ENCODE results near the gene ACADM.
A peak's percentile ranks its signal among the peaks of the same experiment; 100 is the strongest.
"Not testable (repeated sequence)": the region's sequence is repeated elsewhere in the genome, so short reads cannot be mapped to it uniquely, and the experiment has no call there.

ACADM gene

DNA sequence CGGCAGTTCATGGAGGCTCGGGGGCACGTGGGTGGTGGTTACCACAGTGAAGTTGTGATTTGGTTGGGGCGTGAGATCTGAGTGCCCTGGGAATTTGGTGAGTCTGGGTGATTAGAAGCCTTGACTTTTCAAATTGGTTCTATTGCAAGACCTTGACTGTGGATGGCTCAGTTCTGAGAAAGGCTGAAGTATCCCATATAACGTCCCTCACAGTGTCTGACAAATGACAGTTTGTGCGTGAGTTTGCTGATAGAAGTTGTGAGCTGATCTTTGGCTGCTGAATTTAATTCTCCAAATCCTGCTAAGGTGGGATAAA lies 72.7 kb downstream of the ACADM start:
- in situ Hi-C loops (cut with HindIII; ENCODE audit: low pct_ligation_motif_present, low sequenced_read_pairs) = no loop called here
- TF ChIP-seq, protein P1, sequence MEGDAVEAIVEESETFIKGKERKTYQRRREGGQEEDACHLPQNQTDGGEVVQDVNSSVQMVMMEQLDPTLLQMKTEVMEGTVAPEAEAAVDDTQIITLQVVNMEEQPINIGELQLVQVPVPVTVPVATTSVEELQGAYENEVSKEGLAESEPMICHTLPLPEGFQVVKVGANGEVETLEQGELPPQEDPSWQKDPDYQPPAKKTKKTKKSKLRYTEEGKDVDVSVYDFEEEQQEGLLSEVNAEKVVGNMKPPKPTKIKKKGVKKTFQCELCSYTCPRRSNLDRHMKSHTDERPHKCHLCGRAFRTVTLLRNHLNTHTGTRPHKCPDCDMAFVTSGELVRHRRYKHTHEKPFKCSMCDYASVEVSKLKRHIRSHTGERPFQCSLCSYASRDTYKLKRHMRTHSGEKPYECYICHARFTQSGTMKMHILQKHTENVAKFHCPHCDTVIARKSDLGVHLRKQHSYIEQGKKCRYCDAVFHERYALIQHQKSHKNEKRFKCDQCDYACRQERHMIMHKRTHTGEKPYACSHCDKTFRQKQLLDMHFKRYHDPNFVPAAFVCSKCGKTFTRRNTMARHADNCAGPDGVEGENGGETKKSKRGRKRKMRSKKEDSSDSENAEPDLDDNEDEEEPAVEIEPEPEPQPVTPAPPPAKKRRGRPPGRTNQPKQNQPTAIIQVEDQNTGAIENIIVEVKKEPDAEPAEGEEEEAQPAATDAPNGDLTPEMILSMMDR (IDR thresholded peaks at IDR 0.05; ENCODE audit: low read depth, low read length, missing control alignments) = no peak
- Histone ChIP-seq H3K27me3 (replicated peaks) (no peaks in the 10 kb centered on the region), H3K27ac (no peak overlapping the region), H3K4me3 (ENCODE audit: low read depth, low read length) (no peak overlapping the region), H3K36me3 (replicated peaks) (peaks cover 39% of the 10 kb centered on the region)
- no peak for DNase-seq

DNA sequence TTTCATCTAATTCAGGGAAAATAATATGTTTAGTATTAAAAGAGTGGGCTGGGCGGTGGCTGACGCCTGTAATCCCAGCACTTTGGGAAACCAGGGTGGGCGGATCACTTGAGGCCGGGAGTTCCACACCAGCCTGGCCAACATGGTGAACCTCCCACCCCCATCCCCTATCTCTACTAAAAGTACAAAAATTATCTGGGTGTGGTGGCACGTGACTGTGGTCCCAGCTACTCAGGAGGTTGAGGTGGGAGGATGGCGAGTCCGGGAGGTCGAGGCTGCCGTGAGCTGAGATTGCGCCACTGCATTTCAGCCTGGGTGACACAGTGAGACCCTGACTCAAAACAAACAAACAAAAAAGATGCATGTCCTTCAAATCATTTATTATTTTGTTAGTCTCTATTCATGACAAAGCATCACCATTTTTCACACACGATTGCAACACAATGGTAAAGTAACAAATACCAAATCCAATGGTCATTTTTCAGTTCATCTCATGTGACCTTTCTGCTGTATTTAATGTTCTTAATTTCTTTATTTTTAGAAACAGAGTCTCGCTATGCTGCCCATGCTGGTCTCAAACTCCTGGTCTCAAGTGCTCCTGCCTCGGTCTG lies 73.2 kb downstream of the ACADM start:
- peaks cover 34% of the 10 kb centered on the region for H3K36me3 ChIP-seq (replicated peaks)
- in situ Hi-C loops (cut with HindIII; ENCODE audit: low pct_ligation_motif_present, low sequenced_read_pairs) = no loop called here
- TF ChIP-seq, protein P1 (IDR thresholded peaks at IDR 0.05; ENCODE audit: low read depth, low read length, missing control alignments) = no peak

DNA sequence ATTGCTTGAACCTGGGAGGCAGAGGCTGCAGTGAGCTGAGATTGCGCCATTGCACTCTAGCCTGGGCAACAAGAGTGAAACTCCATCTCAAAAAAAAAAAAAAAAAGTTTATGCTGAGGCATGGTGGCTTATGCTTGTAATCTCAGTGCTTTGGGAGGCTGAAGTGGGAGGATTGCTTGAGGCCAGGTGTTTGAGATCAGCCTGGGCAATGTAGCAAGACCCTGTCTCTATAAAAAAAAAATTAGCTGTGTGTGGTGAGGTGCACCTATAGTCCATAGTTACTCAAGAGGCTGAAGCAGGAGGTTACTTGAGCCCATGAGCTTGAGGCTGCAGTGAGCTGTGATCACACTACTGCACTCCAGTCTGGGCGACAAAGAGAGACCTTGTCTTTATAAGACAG lies 77.0 kb downstream of the ACADM start:
- H3K27ac ChIP-seq; in situ Hi-C loops (cut with HindIII; ENCODE audit: low pct_ligation_motif_present, low sequenced_read_pairs); H3K36me3 ChIP-seq (replicated peaks); H3K4me3 ChIP-seq (ENCODE audit: low read depth, low read length); H3K27me3 ChIP-seq (replicated peaks); DNase-seq: not testable (repeated sequence)

More for the DNA sequence above, 73.2 kb downstream of the ACADM start:
- Histone ChIP-seq H3K4me3 (ENCODE audit: low read depth, low read length) (no peak overlapping the region), H3K27ac (no peak overlapping the region), H3K27me3 (replicated peaks) (no peaks in the 10 kb centered on the region)
- DNase-seq = no peak

DNA sequence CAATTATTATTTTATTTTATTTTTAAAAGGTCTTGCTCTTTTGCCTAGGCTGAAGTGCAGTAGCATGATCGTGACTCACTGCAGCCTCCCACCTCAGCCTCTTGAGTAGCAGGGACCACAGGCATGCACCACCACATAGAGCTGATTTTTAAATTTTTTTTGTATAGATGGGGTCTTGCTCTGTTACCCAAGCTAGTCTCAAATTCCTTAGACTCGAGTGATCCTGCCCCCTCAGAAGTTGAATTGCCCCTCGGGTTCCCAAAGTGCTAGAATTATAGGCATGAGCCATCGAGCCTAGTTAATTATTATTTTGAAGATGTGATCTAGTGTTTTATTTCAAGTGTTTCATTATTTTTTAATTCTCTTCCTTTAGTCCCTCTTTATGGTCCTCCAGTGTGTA lies 84.4 kb downstream of the ACADM start:
- DNase-seq = no peak
- Histone ChIP-seq H3K36me3 (replicated peaks) (no peaks in the 10 kb centered on the region), H3K27me3 (replicated peaks) (no peaks in the 10 kb centered on the region), H3K27ac (no peak overlapping the region), H3K4me3 (ENCODE audit: low read depth, low read length) (no peak overlapping the region)
- in situ Hi-C loops (cut with HindIII; ENCODE audit: low pct_ligation_motif_present, low sequenced_read_pairs) = no loop called here
- TF ChIP-seq, protein P1 (IDR thresholded peaks at IDR 0.05; ENCODE audit: low read depth, low read length, missing control alignments) = no peak

DNA sequence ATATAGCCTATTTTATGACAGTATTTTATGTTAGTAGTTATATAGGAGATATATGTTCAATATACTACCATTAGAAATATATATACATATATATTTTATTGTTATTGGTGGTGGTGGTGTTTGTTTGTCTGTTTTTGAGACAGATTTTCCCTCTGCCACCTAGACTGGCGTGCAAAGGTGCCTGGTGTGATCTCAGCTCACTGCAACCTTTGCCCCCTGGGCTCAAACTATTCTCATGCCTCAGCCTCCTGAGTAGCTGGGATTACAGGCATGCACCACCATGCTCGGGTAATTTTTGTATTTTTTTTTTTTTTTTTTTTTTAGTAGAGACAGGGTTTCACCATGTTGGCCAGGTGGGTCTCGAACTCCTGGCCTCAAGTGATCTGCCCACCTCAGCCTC lies 85.6 kb downstream of the ACADM start:
- H3K36me3 ChIP-seq (replicated peaks); H3K4me3 ChIP-seq (ENCODE audit: low read depth, low read length); H3K27ac ChIP-seq; in situ Hi-C loops (cut with HindIII; ENCODE audit: low pct_ligation_motif_present, low sequenced_read_pairs); DNase-seq; H3K27me3 ChIP-seq (replicated peaks): not testable (repeated sequence)

DNA sequence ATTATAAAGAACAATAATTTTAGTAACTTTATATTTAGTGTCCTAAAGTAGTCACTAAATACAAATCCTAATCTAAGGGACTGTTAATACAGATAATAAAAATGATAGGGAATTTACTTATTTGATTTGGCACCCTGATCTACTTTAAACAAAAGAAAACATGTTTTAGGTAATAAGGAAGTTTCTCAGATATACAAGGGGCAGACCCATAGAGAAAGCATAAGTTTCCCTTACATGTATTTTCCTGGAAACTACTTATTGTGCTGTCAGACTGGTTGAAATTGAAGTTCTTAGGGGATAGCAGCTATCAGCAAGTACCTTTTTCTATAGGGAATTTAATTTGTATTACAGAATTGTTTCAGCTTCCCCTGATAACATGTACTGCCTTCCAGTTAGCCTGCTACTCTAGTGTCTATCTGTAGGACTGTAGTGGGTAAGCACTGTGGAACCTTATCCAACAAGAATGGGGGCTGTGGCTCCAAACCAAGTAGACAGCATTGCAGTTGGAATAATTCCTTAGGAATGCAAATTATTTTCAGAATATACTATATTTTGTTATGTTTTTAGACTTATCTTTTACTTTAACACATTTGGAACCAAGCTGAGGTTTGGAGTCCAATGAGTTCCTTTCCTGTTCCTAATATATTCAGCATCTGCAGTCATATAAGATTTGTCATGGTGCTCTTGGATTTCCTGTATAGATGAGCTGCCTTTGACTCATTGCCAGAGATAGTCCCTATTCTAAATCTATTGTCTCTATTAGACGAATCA lies 86.9 kb downstream of the ACADM start:
- H3K27me3 ChIP-seq (replicated peaks) = no peaks in the 10 kb centered on the region
- in situ Hi-C loops (cut with HindIII; ENCODE audit: low pct_ligation_motif_present, low sequenced_read_pairs) = no loop called here
- TF ChIP-seq, protein P1 (IDR thresholded peaks at IDR 0.05; ENCODE audit: low read depth, low read length, missing control alignments) = no peak
- no peak overlapping the region for H3K4me3 ChIP-seq (ENCODE audit: low read depth, low read length)
- peak; percentile 58 for DNase-seq
- H3K27ac ChIP-seq = no peak overlapping the region
- H3K36me3 ChIP-seq (replicated peaks) = no peaks in the 10 kb centered on the region

DNA sequence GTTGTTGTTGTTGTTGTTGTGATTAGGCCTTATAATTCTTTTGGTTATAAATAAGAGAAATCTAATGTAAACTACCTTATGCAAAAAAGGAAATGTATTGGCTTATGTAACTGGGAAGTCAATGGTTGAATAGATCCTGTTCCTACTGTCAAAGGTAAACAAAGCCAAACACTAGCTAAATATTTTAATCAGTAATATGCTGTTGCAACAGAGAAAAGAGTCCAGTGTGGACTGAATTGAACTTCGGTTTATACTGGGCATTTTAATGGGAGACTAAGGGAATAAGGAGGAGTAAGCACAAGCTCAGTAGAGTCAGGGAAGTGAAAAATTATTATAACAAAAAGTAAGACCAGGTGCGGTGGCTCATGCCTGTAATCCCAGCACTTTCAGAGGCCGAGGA lies 87.6 kb downstream of the ACADM start:
- in situ Hi-C loops (cut with HindIII; ENCODE audit: low pct_ligation_motif_present, low sequenced_read_pairs) = no loop called here
- Histone ChIP-seq H3K27me3 (replicated peaks) (no peaks in the 10 kb centered on the region), H3K36me3 (replicated peaks) (no peaks in the 10 kb centered on the region), H3K4me3 (ENCODE audit: low read depth, low read length) (no peak overlapping the region), H3K27ac (no peak overlapping the region)
- TF ChIP-seq, protein P1 (IDR thresholded peaks at IDR 0.05; ENCODE audit: low read depth, low read length, missing control alignments) = no peak
- no peak for DNase-seq

Data from brain microvascular endothelial cell (primary cell).